ENCODE data around the gene PLA2G4B.

PLA2G4B gene

GRCh38 chr15:41844814-41845213, 6.2 kb downstream of the PLA2G4B start:
- Histone ChIP-seq H3K9me3 (ENCODE audit: control insufficient read depth, insufficient read depth, low read length) (no peaks in the 10 kb centered on the region), H3K36me3 (ENCODE audit: insufficient read depth, low read length) (no peaks in the 10 kb centered on the region; the same call in 1 of the 2 replicates), H3K4me1 (ENCODE audit: insufficient read depth, low read length) (no peaks in the 10 kb centered on the region), H3K9ac (ENCODE audit: low read depth, low read length) (no peak overlapping the region)

DNA sequence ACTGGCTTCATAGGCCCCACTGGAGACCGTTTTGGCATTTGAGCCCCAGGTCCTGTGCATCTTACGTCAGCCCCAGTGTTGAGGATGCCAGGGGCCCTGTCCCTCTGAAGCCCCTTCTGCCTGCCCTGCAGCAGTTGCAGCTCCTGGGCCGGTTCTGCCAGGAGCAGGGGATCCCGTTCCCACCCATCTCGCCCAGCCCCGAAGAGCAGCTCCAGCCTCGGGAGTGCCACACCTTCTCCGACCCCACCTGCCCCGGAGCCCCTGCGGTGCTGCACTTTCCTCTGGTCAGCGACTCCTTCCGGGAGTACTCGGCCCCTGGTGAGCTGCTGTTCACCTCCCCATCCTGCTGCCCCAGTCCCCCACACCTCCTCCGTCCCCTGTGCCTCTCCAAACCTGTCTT, 8.6 kb downstream of the PLA2G4B start:
- Histone ChIP-seq H3K36me3 (ENCODE audit: insufficient read depth, low read length) (no peaks in the 10 kb centered on the region; the same call in 1 of the 2 replicates), H3K9ac (ENCODE audit: low read depth, low read length) (no peak overlapping the region), H3K9me3 (ENCODE audit: control insufficient read depth, insufficient read depth, low read length) (no peaks in the 10 kb centered on the region), H3K4me1 (ENCODE audit: insufficient read depth, low read length) (no peaks in the 10 kb centered on the region)

- no peak overlapping the region for H3K9ac ChIP-seq (ENCODE audit: low read depth, low read length)
- no peaks in the 10 kb centered on the region for H3K4me1 ChIP-seq (ENCODE audit: insufficient read depth, low read length)
- no peaks in the 10 kb centered on the region; the same call in 1 of the 2 replicates for H3K36me3 ChIP-seq (ENCODE audit: insufficient read depth, low read length)
- no peaks in the 10 kb centered on the region for H3K9me3 ChIP-seq (ENCODE audit: control insufficient read depth, insufficient read depth, low read length)
Measured at GRCh38 chr15:41847981-41848380, 9.3 kb downstream of the PLA2G4B start.

DNA sequence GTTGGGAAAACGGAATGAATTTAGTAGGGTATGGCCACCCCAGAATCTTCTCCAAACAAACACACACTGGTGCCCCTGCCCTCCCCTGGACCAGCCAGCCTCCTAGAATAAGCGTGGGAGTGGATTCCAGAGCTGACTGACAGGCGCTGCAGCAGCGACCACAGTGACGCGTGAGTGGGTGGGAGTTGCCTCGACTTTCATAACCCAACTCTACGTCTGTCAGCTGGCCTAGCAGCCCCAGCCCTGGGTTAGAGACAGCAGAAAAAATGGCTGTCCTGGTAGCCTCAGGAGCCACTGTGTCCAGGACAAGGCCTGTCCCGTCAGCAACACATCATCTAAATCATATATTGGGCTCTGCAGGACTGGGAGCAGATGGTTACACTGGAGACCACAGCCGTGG, 10.0 kb downstream of the PLA2G4B start:
- no peak overlapping the region for H3K9ac ChIP-seq (ENCODE audit: low read depth, low read length)
- no peaks in the 10 kb centered on the region for H3K9me3 ChIP-seq (ENCODE audit: control insufficient read depth, insufficient read depth, low read length)
- no peaks in the 10 kb centered on the region for H3K4me1 ChIP-seq (ENCODE audit: insufficient read depth, low read length)
- H3K36me3 ChIP-seq (ENCODE audit: insufficient read depth, low read length): no peaks in the 10 kb centered on the region; the same call in 1 of the 2 replicates

DNA sequence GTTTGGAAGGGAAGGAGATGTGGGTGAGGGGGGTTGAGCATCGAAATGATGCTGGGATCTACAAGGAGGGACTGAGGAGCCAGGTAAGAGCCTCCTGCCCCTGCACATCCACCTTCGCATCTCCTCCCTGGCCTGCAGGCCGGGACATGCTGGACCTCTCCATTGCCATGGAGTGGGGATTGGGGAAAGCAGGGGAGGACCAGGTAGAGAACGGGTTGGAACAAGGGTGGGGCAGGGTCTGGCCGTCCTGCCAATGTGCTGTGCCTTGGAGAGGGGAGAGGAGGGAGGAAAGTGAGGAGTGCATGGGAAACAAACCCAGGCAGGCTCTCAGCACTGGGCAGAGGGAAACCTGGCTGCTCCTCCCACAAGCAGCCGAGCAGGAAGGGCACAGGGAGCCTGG, 10.6 kb downstream of the PLA2G4B start:
- Histone ChIP-seq H3K9me3 (ENCODE audit: control insufficient read depth, insufficient read depth, low read length) (no peaks in the 10 kb centered on the region), H3K9ac (ENCODE audit: low read depth, low read length) (no peak overlapping the region), H3K36me3 (ENCODE audit: insufficient read depth, low read length) (no peaks in the 10 kb centered on the region; the same call in 1 of the 2 replicates), H3K4me1 (ENCODE audit: insufficient read depth, low read length) (no peaks in the 10 kb centered on the region)

DNA sequence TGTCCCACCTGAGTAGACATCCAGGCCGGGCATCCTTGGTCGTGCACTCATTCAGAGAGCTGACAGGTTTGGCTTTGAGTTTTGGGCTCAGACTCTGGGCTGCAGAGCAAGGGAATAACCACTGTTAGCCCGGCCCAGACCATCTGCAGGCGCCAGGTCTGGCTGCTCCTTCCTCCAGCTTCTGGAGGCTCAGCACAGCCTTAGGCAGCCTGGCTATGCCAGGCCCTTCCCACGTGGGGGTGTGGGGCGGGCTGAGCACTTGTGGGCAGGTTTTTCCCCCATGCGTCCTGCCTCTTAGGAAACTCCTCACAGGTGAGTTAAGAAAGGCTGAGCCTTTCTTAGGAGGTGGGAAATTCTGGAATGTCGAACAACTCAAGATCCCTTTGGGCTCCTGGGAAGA, 11.2 kb downstream of the PLA2G4B start:
- H3K9ac ChIP-seq (ENCODE audit: low read depth, low read length): no peak overlapping the region
- no peaks in the 10 kb centered on the region; the same call in 1 of the 2 replicates for H3K36me3 ChIP-seq (ENCODE audit: insufficient read depth, low read length)
- H3K4me1 ChIP-seq (ENCODE audit: insufficient read depth, low read length): no peaks in the 10 kb centered on the region
- no peaks in the 10 kb centered on the region for H3K9me3 ChIP-seq (ENCODE audit: control insufficient read depth, insufficient read depth, low read length)

DNA sequence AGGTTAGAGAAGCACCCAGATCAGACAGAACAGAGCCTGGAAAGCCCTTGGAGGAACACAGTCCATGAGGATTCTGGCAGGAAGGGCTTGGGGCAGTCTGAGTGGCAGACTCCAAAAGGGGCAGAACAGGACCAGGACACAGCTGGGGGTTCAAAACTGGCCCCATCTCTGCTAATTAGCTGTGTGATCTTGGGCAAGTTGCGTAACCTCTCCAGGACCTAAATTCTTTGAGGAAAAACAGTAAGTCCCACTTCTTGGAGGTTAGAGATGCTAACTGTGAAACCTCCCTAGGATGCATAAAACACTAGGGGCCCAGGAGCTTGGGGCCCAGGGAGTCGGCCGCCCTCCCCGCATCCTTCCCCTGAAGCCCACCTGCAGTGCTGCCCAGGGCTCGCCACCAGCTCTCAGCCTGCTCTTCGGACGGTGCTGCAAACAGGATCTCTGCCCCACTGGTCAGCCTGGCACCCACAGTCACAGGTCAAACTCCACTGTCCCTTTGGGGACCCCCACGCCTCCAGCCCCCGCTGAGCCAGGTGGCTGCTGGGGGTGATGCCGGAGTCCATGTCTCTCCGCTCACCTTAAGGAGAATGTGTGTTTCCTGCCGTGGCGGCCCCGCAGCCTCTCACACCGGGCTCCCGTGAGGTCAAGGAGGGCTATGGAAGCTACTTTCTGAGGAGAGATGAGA, 12.0 kb downstream of the PLA2G4B start:
- Histone ChIP-seq H3K36me3 (ENCODE audit: insufficient read depth, low read length) (no peaks in the 10 kb centered on the region; the same call in 1 of the 2 replicates), H3K9me3 (ENCODE audit: control insufficient read depth, insufficient read depth, low read length) (no peaks in the 10 kb centered on the region), H3K9ac (ENCODE audit: low read depth, low read length) (no peak overlapping the region), H3K4me1 (ENCODE audit: insufficient read depth, low read length) (no peaks in the 10 kb centered on the region)

- Histone ChIP-seq H3K9me3 (ENCODE audit: control insufficient read depth, insufficient read depth, low read length) (no peaks in the 10 kb centered on the region), H3K9ac (ENCODE audit: low read depth, low read length) (no peak overlapping the region), H3K36me3 (ENCODE audit: insufficient read depth, low read length) (no peaks in the 10 kb centered on the region; the same call in 1 of the 2 replicates), H3K4me1 (ENCODE audit: insufficient read depth, low read length) (no peaks in the 10 kb centered on the region)
Measured at GRCh38 chr15:41851167-41851523, 12.5 kb downstream of the PLA2G4B start.

DNA sequence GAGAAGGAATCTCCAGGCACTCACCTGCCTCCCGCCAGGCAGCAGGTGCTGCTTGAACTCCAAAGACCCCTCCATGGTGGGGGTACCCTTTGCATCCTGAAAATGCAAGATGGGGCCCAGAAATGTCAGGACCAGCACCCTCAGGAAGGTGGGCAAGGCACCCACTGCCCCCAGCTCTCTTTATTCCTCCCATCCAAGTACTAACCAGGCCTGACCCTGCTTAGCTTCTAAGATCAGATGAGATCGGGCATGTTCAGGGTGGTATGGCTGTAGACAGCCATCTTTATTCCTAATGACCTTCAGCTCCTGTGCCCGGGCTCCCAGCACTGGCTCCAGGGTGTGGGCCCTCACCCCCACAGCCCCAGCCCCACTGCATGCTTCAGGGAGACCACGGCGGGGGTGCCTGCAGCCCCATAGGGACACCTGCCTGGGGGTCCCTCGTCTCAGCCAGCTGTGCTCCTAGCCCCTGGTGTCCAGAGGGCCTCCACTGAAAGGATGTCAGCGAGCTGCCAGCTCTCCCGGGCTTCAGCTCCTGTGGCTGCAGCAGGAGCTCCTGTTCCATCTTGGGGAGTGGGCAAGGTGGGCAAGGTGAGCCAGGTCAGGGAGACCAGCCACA, 13.2 kb downstream of the PLA2G4B start:
- H3K4me1 ChIP-seq (ENCODE audit: insufficient read depth, low read length): no peaks in the 10 kb centered on the region
- H3K9ac ChIP-seq (ENCODE audit: low read depth, low read length): no peak overlapping the region
- H3K9me3 ChIP-seq (ENCODE audit: control insufficient read depth, insufficient read depth, low read length): no peaks in the 10 kb centered on the region
- H3K36me3 ChIP-seq (ENCODE audit: insufficient read depth, low read length): no peaks in the 10 kb centered on the region; the same call in 1 of the 2 replicates

DNA sequence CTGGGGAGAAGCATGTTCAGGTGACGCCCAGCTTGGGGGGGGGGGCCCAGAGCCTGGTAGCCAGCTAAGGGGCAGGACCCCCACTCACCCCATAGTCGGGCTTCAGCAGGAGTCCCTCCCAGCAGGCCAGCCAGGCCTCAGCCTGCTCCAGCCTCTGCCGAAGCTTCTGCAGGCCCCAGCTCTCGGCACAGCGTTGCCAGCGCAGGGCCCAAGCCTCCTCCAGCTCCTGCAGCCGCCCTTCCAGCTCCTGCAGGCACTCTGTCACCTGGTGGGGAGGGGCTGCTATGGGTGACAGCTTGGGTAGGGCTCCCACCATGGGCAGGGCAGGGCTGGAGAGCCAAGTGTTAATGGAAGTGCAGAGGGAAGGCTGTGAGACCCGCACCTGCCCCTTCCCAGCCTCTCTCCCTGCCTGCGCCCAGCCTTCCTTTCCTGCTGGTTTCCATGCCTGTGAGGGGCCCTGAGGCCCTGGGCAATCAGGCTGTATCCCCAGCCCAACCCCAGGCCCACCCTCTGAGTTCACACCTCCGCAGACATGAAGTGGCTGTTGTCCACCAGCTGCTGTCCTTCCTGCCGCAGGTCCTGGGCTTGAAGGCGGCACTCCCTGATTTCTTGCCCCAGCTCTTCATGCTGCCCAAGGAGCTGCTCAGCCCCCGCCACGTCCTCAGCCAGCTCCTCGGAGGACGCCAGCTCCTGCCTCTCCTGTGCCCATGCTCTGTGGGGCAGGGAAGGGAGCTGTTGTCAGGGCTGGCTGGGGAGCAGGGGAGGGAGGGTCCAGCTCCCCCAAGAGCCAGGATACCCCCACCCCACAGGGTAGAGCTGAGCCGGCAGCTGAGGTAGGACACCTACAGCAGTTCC, 14.3 kb downstream of the PLA2G4B start:
- no peak overlapping the region for H3K9ac ChIP-seq (ENCODE audit: low read depth, low read length)
- no peaks in the 10 kb centered on the region for H3K9me3 ChIP-seq (ENCODE audit: control insufficient read depth, insufficient read depth, low read length)
- H3K4me1 ChIP-seq (ENCODE audit: insufficient read depth, low read length): no peaks in the 10 kb centered on the region
- no peaks in the 10 kb centered on the region; the same call in 1 of the 2 replicates for H3K36me3 ChIP-seq (ENCODE audit: insufficient read depth, low read length)

DNA sequence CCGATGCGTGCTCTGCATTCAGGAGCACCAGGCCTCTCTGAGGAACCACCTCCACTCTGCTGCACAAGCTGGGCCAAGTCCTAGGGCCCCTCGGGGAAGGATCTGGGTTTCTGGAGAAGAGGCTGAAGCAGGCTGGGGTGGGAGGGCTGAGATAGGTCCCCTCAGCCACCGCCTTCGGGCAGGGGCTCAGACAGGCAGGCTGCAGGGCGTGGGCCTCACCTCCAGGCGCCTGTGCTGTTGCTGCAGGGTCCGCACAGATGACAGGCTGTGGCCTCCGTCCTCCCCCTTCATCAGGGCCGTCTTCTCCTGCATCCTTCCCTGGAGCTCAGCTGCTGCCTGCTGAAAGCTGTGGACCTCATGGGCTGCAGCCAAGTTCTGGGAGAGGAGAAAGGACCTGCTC, 15.2 kb downstream of the PLA2G4B start:
- H3K4me1 ChIP-seq (ENCODE audit: insufficient read depth, low read length): no peaks in the 10 kb centered on the region
- no peaks in the 10 kb centered on the region for H3K9me3 ChIP-seq (ENCODE audit: control insufficient read depth, insufficient read depth, low read length)
- no peaks in the 10 kb centered on the region for H3K36me3 ChIP-seq (ENCODE audit: insufficient read depth, low read length)
- no peak overlapping the region for H3K9ac ChIP-seq (ENCODE audit: low read depth, low read length)

DNA sequence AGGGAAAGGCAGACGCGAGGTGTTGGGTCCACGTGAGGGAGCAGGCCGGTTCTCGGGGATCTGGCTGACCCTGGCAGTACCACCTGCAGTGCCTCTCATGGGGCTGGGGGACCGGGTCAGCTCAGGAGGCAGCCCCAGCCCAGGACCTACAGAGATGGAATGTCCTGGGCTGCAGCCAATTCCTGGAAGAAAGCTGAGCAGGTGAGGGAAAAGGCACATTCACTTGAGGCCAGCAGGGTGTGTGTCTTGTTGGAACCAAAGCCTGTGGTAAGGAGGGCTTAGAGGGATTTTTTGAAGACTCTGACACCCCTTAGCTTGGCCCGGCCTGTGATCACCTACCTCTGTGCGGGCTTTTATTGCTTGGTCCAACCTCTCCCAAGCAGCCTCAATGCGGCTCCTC, 15.8 kb downstream of the PLA2G4B start:
- H3K9ac ChIP-seq (ENCODE audit: low read depth, low read length): no peak overlapping the region
- H3K9me3 ChIP-seq (ENCODE audit: control insufficient read depth, insufficient read depth, low read length): no peaks in the 10 kb centered on the region
- H3K36me3 ChIP-seq (ENCODE audit: insufficient read depth, low read length): no peaks in the 10 kb centered on the region
- H3K4me1 ChIP-seq (ENCODE audit: insufficient read depth, low read length): no peaks in the 10 kb centered on the region

DNA sequence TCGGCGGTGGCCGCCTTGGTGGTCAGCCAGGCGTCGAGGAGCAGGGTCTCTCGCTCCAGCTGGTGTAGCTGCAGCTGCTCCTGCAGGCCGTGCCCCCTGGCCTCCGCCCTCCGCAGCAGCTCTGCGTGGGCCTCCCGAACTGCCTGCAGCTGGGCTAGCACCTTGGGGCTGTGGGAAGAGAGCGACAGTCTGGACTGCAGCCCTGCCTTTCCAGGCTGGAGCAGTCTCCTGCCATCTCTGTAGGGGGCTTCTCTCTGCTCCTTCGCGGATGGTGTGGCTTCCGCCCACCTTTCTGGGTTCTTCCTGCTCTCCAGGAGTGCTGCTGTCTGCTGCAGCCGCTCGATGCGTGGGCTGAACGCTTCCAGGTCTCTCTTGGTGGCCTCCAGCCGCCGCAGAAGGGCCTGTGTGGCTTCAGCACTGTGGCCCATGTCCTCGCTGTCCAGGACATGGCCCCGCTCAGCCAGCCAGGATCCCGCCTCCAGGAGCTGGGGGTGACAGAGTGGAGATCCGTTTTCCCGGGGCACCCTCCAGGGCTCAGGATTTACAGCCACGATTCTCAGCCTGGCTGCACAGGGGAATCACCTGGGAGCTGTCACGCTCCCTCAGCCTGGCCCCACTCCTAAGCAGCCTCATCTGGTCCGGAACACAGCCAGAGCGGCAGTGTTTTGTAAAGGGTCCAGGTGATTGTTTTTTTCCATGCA, 16.8 kb downstream of the PLA2G4B start:
- Histone ChIP-seq H3K9ac (ENCODE audit: low read depth, low read length) (no peak overlapping the region), H3K36me3 (ENCODE audit: insufficient read depth, low read length) (no peaks in the 10 kb centered on the region), H3K9me3 (ENCODE audit: control insufficient read depth, insufficient read depth, low read length) (no peaks in the 10 kb centered on the region), H3K4me1 (ENCODE audit: insufficient read depth, low read length) (no peaks in the 10 kb centered on the region)

DNA sequence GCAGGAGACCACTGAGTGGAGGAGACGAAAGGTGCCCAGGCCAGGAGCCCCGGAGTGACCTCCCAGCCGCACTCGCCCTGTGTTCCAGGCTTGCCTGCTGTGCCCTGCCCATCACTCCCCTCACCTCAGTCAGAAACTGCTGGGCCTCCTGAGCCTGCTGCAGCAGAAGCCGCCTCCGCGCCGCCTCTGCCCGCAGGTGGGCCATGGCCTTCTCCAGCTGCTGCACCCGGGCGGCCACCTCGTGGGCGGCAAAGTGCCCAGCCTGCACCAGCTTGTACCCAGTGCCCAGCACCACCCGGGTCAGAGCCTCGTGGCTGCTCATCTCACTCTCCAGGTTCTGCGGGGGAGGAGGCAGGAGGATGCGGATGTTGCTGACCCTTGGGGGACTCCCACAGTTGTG, 17.6 kb downstream of the PLA2G4B start:
- H3K4me1 ChIP-seq (ENCODE audit: insufficient read depth, low read length): no peaks in the 10 kb centered on the region
- H3K9ac ChIP-seq (ENCODE audit: low read depth, low read length): no peak overlapping the region
- H3K36me3 ChIP-seq (ENCODE audit: insufficient read depth, low read length): no peaks in the 10 kb centered on the region
- no peaks in the 10 kb centered on the region for H3K9me3 ChIP-seq (ENCODE audit: control insufficient read depth, insufficient read depth, low read length)

Data from ES-I3 (cell line).